Measurements from ENCODE around the gene CBR1. TPM values are rescaled to one million over a fixed set of nuclear protein-coding genes. Genes with fewer than 3 reads are reported as not detected.

CBR1 gene
- total and polyA plus RNA-seq, 9 of the 15 experiments (the other 6 are each of a cell fraction or from before 2014, with no cell fraction given), result 2.5 to 33.8 (median 15.1) TPM

DNA sequence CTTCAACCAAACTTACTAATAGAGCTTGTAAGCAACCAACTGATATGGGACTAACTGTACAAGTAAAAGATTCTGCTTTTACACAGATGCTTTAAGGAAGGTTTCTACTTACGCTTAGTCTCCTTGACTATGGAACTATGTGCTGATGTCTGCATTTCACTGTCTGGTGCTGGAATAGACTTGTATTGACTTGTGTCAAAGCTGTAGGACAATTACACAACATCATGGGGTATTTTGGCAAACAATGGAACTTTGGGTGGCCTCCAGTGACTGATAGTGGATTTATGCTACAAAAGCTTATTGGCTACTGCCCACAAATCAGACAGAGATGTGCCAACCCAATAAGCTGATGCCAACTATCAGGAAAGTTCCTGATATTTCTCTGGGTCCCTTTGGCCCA, 10.6 kb downstream of the CBR1 start:
- H3K9me3 ChIP-seq (replicated peaks; ENCODE audit: control insufficient read depth, insufficient read depth, low read depth, low read length), result peaks cover 3% of the 10 kb centered on the region
- peaks cover 7 to 43% of the 10 kb centered on the region in 2 experiments; a peak in 4 of 5 replicates for H3K4me1 ChIP-seq (replicated peaks in 1 of 2; ENCODE audit: control insufficient read depth in 2 of 2, insufficient read depth in 2 of 2, low read length in 2 of 2)
- H3K36me3 ChIP-seq (ENCODE audit: control insufficient read depth, insufficient read depth, low read length), result no peaks in the 10 kb centered on the region
- POLR2A ChIA-PET, result no interaction called here
- H3K9ac ChIP-seq (ENCODE audit: insufficient read depth in 1 of 2, low read depth in 2 of 2, low read length in 2 of 2), result no peak overlapping the region
- no peak overlapping the region for H3K4me3 ChIP-seq
- no peaks in the 10 kb centered on the region for H4K20me1 ChIP-seq (replicated peaks; ENCODE audit: control insufficient read depth, insufficient read depth, low read length)
- ATAC-seq, result no peak
- in situ Hi-C loops (cut with MboI) (no loop called here), intact Hi-C loops (cut with micrococcal nuclease) (no loop called here)
- no peak for DNase-seq (ENCODE audit: extremely low read depth in 1 of 4, low spot score in 3 of 4)
- H3K9me1 ChIP-seq (ENCODE audit: control insufficient read depth, insufficient read depth, low read length), result no peaks in the 10 kb centered on the region
- H2AFZ ChIP-seq (ENCODE audit: low read depth, low read length), result 0 out of 2 replicates have a peak overlapping the region, but pooled peaks have one; percentile 95
- 96% methylated on average over 1 of the region's 1 CpG for WGBS (ENCODE audit: insufficient coverage, low coverage, missing lambda C conversion rate)
- CTCF ChIA-PET (ENCODE audit: low intra/inter-chr PET ratio), result no interaction called here
- no peak overlapping the region for H3K4me2 ChIP-seq (ENCODE audit: insufficient read depth, low read length)
- BruUV-seq (replicated peaks), result no TSS peak
- no peaks in the 10 kb centered on the region for H3K79me2 ChIP-seq (ENCODE audit: control insufficient read depth, insufficient read depth, low read length)
- no peak overlapping the region for H3K27ac ChIP-seq (ENCODE audit: extremely low read depth, low read depth, low read length)
- FAIRE-seq, result no peak
- no peak for TF ChIP-seq HMG20B (CRISPR knock-in tag; IDR thresholded peaks at IDR 0.05)
- TF ChIP-seq MAZ (CRISPR knock-in tag; conservative IDR thresholded peaks at IDR 0.05 in 1 of 2, IDR thresholded peaks at IDR 0.05 in 1 of 2), result no peak
- TF ChIP-seq, protein P1, sequence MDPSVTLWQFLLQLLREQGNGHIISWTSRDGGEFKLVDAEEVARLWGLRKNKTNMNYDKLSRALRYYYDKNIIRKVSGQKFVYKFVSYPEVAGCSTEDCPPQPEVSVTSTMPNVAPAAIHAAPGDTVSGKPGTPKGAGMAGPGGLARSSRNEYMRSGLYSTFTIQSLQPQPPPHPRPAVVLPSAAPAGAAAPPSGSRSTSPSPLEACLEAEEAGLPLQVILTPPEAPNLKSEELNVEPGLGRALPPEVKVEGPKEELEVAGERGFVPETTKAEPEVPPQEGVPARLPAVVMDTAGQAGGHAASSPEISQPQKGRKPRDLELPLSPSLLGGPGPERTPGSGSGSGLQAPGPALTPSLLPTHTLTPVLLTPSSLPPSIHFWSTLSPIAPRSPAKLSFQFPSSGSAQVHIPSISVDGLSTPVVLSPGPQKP (CRISPR knock-in tag; IDR thresholded peaks at IDR 0.05), result no peak
- no peak for TF ChIP-seq PRMT5 (CRISPR knock-in tag; IDR thresholded peaks at IDR 0.05)
- TF ChIP-seq ZNF140 (CRISPR knock-in tag; IDR thresholded peaks at IDR 0.05), result no peak
- H3K27me3 ChIP-seq (ENCODE audit: control insufficient read depth in 2 of 2, insufficient read depth in 2 of 2, low read length in 2 of 2), result no peaks in the 10 kb centered on the region

All from K562 (cell line).